CD4-positive, alpha-beta T cell (primary cell): ENCODE data around the gene HSD17B10. TPM values are rescaled to one million over a fixed set of nuclear protein-coding genes. Genes with fewer than 3 reads are reported as not detected.

Experiments
- ATAC-seq: fragments of 200-7000 bp; cut with Tn5 transposase; one replicate; pipeline ENCODE4 v1.10.0; 2022; ENCODE audit warnings: mild to moderate bottlenecking; ENCODE audit not compliant: poor library complexity
- CTCF ChIA-PET: fragments of 350-600 bp; sonication (Branson Sonifier 250); formaldehyde crosslinking; loops from one replicate; lab custom pipeline; 2021; ENCODE audit warnings: antibody characterized with exemption, inconsistent platforms; lab: Charles Lee
- POLR2A ChIA-PET: fragments of 350-600 bp; sonication (Branson Sonifier 250); formaldehyde crosslinking; loops from one replicate; lab custom pipeline; 2021; ENCODE audit warnings: antibody characterized with exemption, inconsistent platforms; lab: Charles Lee
- DNase-seq, 14 experiments: peaks; one replicate each; pipeline ENCODE4 v3.0.0-alpha.2; 2013 to 2020; ENCODE audit warnings: mixed read lengths in 2 of 14
- H3K27ac ChIP-seq, 2 donors: one replicate each; pipeline versions ENCODE4 v1.5.1 to v1.7.0; 2013; ENCODE audit warnings: low read length in 2 of 2, low read depth in 1 of 2, mild to moderate bottlenecking in 1 of 2
- H3K27me3 ChIP-seq, 2 experiments: 1 replicate in 1 of 2; 2 replicates in 1 of 2; pipeline versions ENCODE4 v1.6.1 to v1.7.0; 2013; ENCODE audit warnings: low read length in 2 of 2, control low read depth in 1 of 2, mild to moderate bottlenecking in 1 of 2, moderate library complexity in 1 of 2; ENCODE audit not compliant: insufficient read depth in 2 of 2, control insufficient read depth in 1 of 2
- H3K36me3 ChIP-seq: one replicate; pipeline ENCODE4 v1.6.1; 2013; ENCODE audit warnings: low read length, control low read depth; ENCODE audit not compliant: insufficient read depth
- H3K4me1 ChIP-seq: one replicate; pipeline ENCODE4 v1.6.1; 2013; ENCODE audit warnings: low read length, control low read depth; ENCODE audit not compliant: insufficient read depth
- H3K4me3 ChIP-seq: one replicate; pipeline ENCODE4 v1.5.1; 2013; ENCODE audit warnings: mild to moderate bottlenecking, low read length, moderate library complexity
- H3K9me3 ChIP-seq, 2 experiments: 1 replicate in 1 of 2; 2 replicates in 1 of 2; pipeline versions ENCODE4 v1.6.1 to v1.7.0; 2013; ENCODE audit warnings: low read length in 2 of 2, mild to moderate bottlenecking in 2 of 2, control low read depth in 1 of 2, moderate library complexity in 1 of 2; ENCODE audit not compliant: control insufficient read depth in 1 of 2, insufficient read depth in 1 of 2
- H3K27ac Mint-ChIP-seq: one replicate; pipeline ENCODE4 v1.8.0; 2020; ENCODE audit warnings: mixed read lengths
- H3K27me3 Mint-ChIP-seq: one replicate; pipeline ENCODE4 v1.8.0; 2021; ENCODE audit warnings: mixed read lengths
- H3K36me3 Mint-ChIP-seq: one replicate; pipeline ENCODE4 v1.8.0; 2021; ENCODE audit warnings: low read depth, mixed read lengths
- H3K4me1 Mint-ChIP-seq: one replicate; pipeline ENCODE4 v1.8.0; 2021; ENCODE audit warnings: low read depth, mixed read lengths
- H3K4me3 Mint-ChIP-seq: one replicate; pipeline ENCODE4 v1.8.0; 2020; ENCODE audit warnings: mild to moderate bottlenecking, mixed read lengths
- H3K9me3 Mint-ChIP-seq: one replicate; pipeline ENCODE4 v1.8.0; 2020; ENCODE audit warnings: mixed read lengths
- intact Hi-C, 2 experiments: fragments of 100-400 bp; cut with DNase I in 1 of 2; cut with micrococcal nuclease in 1 of 2; formaldehyde crosslinking; loops; one replicate each; pipeline versions ENCODE4 v1.15.1 to v1.9.0; 2023 to 2025; cut with DNase I, micrococcal nuclease
- total RNA-seq, 174 experiments: library from RNA in 2 of 174; stranded (reverse) in 2 of 174; gene quantifications; one replicate each; pipeline ENCODE4 v1.2.3 and lab custom pipeline; 2021 to 2026
- TF ChIP-seq, protein P1 (sequence below): fragments of 200-600 bp; IDR thresholded peaks from one replicate; pipeline ENCODE4 v1.8.0; 2022; ENCODE audit warnings: antibody characterized with exemption, mild to moderate bottlenecking

HSD17B10 gene
- total RNA-seq, 2 experiments from 2014 or later, result 27.0 to 28.6 TPM

DNA sequence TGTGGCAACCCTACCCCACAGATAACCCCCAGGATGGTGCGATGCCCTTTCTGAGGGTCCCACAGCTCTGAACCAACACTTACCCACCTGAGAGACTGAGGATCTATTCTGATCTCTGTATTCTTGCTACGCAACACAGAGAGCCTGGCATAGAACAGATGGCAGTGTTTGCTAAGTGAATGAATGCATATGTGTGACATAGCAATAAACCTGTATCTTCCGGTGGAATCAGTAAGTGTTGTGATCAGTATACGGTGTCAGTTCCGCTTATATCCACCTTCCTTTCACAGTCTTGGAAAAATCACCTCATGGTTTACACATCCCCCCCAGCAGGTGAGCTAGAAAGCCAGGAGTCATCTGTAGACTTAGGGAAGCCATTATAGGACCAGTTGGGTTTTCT, 5.9 kb upstream of the HSD17B10 start:
- ChIA-PET CTCF (interaction anchor here (1.7 kb wide), 1 partner anchor 127 kb away, joined by 4 read pairs; no protein-coding TSS in a partner anchor), POLR2A (no interaction called here)
- Histone ChIP-seq H3K36me3 (no peaks in the 10 kb centered on the region), H3K27ac (no peak overlapping the region), H3K4me1 (peaks cover 22% of the 10 kb centered on the region), H3K27me3 (peaks cover 0 to 2% of the 10 kb centered on the region in 2 experiments), H3K4me3 (no peak overlapping the region), H3K9me3 (no peaks in the 10 kb centered on the region)
- peaks cover 10% of the 10 kb centered on the region for H3K27me3 Mint-ChIP-seq
- H3K36me3 Mint-ChIP-seq, result no peaks in the 10 kb centered on the region
- no peak overlapping the region for H3K27ac Mint-ChIP-seq
- H3K4me3 Mint-ChIP-seq, result peak overlapping the region; percentile 31
- no peak for ATAC-seq
- TF ChIP-seq, protein P1, sequence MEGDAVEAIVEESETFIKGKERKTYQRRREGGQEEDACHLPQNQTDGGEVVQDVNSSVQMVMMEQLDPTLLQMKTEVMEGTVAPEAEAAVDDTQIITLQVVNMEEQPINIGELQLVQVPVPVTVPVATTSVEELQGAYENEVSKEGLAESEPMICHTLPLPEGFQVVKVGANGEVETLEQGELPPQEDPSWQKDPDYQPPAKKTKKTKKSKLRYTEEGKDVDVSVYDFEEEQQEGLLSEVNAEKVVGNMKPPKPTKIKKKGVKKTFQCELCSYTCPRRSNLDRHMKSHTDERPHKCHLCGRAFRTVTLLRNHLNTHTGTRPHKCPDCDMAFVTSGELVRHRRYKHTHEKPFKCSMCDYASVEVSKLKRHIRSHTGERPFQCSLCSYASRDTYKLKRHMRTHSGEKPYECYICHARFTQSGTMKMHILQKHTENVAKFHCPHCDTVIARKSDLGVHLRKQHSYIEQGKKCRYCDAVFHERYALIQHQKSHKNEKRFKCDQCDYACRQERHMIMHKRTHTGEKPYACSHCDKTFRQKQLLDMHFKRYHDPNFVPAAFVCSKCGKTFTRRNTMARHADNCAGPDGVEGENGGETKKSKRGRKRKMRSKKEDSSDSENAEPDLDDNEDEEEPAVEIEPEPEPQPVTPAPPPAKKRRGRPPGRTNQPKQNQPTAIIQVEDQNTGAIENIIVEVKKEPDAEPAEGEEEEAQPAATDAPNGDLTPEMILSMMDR, result no peak
- no peak for DNase-seq
- H3K4me1 Mint-ChIP-seq, result peaks cover 9% of the 10 kb centered on the region
- no peaks in the 10 kb centered on the region for H3K9me3 Mint-ChIP-seq
- intact Hi-C loops, result no loop called here

DNA sequence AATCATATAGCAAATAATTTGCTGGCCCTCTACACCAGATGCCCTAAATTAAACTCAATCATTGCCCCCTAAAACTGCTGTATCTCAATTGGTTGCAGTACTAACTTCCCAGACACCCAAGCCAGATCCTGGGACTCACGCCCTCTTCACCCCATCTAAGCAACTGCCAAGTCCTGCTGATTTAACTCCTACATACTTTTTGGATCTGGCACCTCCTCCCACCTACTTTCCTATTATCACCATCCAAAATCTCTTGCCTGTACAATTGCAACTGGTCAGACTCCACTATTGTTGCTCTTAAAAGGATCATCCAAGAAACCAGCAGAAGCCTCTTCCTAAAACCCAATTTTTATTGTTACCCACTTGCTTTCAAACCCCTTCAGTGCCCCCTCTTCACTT, 4.7 kb upstream of the HSD17B10 start:
- CTCF ChIA-PET, result no interaction called here
- H3K27ac Mint-ChIP-seq, result no peak overlapping the region
- peaks cover 10% of the 10 kb centered on the region for H3K27me3 Mint-ChIP-seq

DNA sequence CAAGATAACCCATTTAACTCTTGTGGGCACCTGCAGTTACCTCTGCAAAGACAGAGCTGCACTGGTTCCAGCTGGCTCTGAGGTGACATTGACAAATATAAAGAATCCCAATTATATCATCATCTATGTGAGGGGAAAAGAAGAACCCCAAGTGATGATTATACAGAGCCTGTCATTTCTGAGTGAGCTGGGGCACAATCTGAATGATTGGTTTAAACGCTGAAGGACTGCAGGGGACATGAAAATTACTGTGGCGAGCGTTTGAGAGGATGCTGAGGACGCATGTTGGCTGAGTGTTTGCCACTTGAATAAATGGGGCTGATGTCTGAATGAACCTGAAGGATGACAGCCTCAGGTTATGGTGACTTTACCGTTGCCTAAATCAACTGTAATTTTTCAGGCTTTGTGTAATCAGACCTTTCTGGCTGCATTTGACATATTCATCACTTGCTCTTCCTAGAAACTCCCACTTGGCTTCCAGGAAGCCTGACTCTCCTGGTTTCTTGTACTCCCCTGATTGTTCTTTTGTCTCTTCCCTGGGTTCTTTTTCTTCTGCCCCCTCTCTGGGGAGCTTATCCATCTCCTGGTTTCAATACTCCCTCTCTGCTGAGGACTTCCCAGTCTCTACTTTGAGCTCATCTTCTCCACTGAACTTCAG, 4.1 kb upstream of the HSD17B10 start:
- Mint-ChIP-seq H3K27ac (no peak overlapping the region), H3K27me3 (peaks cover 10% of the 10 kb centered on the region), H3K9me3 (no peaks in the 10 kb centered on the region), H3K4me1 (peaks cover 22% of the 10 kb centered on the region), H3K36me3 (peaks cover 5% of the 10 kb centered on the region), H3K4me3 (peak overlapping the region; percentile 31)
- intact Hi-C loops, result loop anchor here in 1 of 2 experiments (10.0 kb wide), 2 partner anchors 154 to 606 kb away; partner anchors contain the start of genes IQSEC2 and PHF8
- Histone ChIP-seq H3K27ac (no peak overlapping the region), H3K4me1 (peaks cover 35% of the 10 kb centered on the region), H3K9me3 (no peaks in the 10 kb centered on the region), H3K4me3 (no peak overlapping the region), H3K27me3 (peaks cover 0 to 2% of the 10 kb centered on the region in 2 experiments), H3K36me3 (no peaks in the 10 kb centered on the region)
- no peak for ATAC-seq
- CTCF ChIA-PET, result no interaction called here
- no peak for DNase-seq
- POLR2A ChIA-PET, result no interaction called here
- TF ChIP-seq, protein P1, result no peak

More for the DNA sequence above, 4.7 kb upstream of the HSD17B10 start:
- no peak overlapping the region for H3K27ac ChIP-seq
- Mint-ChIP-seq H3K36me3 (peaks cover 5% of the 10 kb centered on the region), H3K4me1 (peaks cover 21% of the 10 kb centered on the region), H3K9me3 (no peaks in the 10 kb centered on the region), H3K4me3 (no peak overlapping the region)
- intact Hi-C loops, result loop anchor here in 1 of 2 experiments (10.0 kb wide), 2 partner anchors 154 to 606 kb away; partner anchors contain the start of genes IQSEC2 and PHF8
- no peak for DNase-seq
- POLR2A ChIA-PET, result no interaction called here
- H3K9me3 ChIP-seq, result no peaks in the 10 kb centered on the region
- no peak for ATAC-seq
- peaks cover 29% of the 10 kb centered on the region for H3K4me1 ChIP-seq
- H3K4me3 ChIP-seq, result no peak overlapping the region
- H3K36me3 ChIP-seq, result no peaks in the 10 kb centered on the region
- peaks cover 0 to 2% of the 10 kb centered on the region in 2 experiments for H3K27me3 ChIP-seq
- TF ChIP-seq, protein P1, result no peak
